Gastrocnemius medialis (tissue), 4 donors: ENCODE results near the gene ZFP92.

ENCODE experiments used
- POLR2A ChIP-seq, 2 donors: fragments of 450-650 bp; IDR thresholded peaks; one replicate each; pipeline ENCODE4 v1.6.1; 2017; ENCODE audit warnings: antibody characterized with exemption in 2 of 2, mild to moderate bottlenecking in 2 of 2, moderate library complexity in 2 of 2
- TF ChIP-seq, protein P1 (sequence below), 5 experiments: fragments of 450-650 bp in 3 of 5; fragments of 200-600 bp in 2 of 5; sonication (generic) in 2 of 5; IDR thresholded peaks in 4 of 5; conservative IDR thresholded peaks in 1 of 5; 1 replicate in 4 of 5; 2 replicates in 1 of 5; pipeline ENCODE4 v1.5.1; 2016 to 2019; ENCODE audit warnings: antibody characterized with exemption in 5 of 5, mild to moderate bottlenecking in 3 of 5, moderate library complexity in 3 of 5

- TF ChIP-seq, protein P1, sequence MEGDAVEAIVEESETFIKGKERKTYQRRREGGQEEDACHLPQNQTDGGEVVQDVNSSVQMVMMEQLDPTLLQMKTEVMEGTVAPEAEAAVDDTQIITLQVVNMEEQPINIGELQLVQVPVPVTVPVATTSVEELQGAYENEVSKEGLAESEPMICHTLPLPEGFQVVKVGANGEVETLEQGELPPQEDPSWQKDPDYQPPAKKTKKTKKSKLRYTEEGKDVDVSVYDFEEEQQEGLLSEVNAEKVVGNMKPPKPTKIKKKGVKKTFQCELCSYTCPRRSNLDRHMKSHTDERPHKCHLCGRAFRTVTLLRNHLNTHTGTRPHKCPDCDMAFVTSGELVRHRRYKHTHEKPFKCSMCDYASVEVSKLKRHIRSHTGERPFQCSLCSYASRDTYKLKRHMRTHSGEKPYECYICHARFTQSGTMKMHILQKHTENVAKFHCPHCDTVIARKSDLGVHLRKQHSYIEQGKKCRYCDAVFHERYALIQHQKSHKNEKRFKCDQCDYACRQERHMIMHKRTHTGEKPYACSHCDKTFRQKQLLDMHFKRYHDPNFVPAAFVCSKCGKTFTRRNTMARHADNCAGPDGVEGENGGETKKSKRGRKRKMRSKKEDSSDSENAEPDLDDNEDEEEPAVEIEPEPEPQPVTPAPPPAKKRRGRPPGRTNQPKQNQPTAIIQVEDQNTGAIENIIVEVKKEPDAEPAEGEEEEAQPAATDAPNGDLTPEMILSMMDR (IDR thresholded peaks at IDR 0.05 in 4 of 5, conservative IDR thresholded peaks at IDR 0.05 in 1 of 5) = no peak
- TF ChIP-seq POLR2A (IDR thresholded peaks at IDR 0.05) = no peak
Measured at GRCh38 chrX:153441296-153441695, 30.0 kb downstream of the ZFP92 start.
